ENCODE results near the gene NAPA.

Gene NAPA

GRCh38 chr19:47469363-47469700 lies 45.5 kb downstream of the NAPA start:
- Histone ChIP-seq H2AFZ (ENCODE audit: low read depth) (no peak overlapping the region), H3K4me1 (ENCODE audit: low read depth, poor library complexity, severe bottlenecking) (peaks cover 4% of the 10 kb centered on the region), H4K20me1 (ENCODE audit: insufficient read depth) (no peaks in the 10 kb centered on the region), H3K36me3 (ENCODE audit: insufficient read depth) (no peaks in the 10 kb centered on the region), H3K27ac (no peak overlapping the region), H3K4me3 (IDR thresholded peaks at IDR 0.05; ENCODE audit: insufficient read depth, low read depth, low read length) (no peak overlapping the region), H3K27me3 (ENCODE audit: insufficient read depth, low read depth) (peaks cover 88% of the 10 kb centered on the region), H3K9ac (no peak overlapping the region), H3K79me2 (ENCODE audit: insufficient read depth, low read depth) (no peaks in the 10 kb centered on the region), H3K4me2 (no peak overlapping the region)
- TF ChIP-seq CTCF (conservative IDR thresholded peaks at IDR 0.05; ENCODE audit: low read depth, low read length) = no peak

- H2AFZ ChIP-seq (ENCODE audit: low read depth) = no peak overlapping the region
- H3K4me3 ChIP-seq (IDR thresholded peaks at IDR 0.05; ENCODE audit: insufficient read depth, low read depth, low read length) = no peak overlapping the region
- no peak for TF ChIP-seq CTCF (conservative IDR thresholded peaks at IDR 0.05; ENCODE audit: low read depth, low read length)
- H3K79me2 ChIP-seq (ENCODE audit: insufficient read depth, low read depth) = no peaks in the 10 kb centered on the region
- H3K4me1 ChIP-seq (ENCODE audit: low read depth, poor library complexity, severe bottlenecking) = peaks cover 4% of the 10 kb centered on the region
- no peaks in the 10 kb centered on the region for H3K36me3 ChIP-seq (ENCODE audit: insufficient read depth)
- no peaks in the 10 kb centered on the region for H4K20me1 ChIP-seq (ENCODE audit: insufficient read depth)
- H3K27ac ChIP-seq = no peak overlapping the region
- H3K27me3 ChIP-seq (ENCODE audit: insufficient read depth, low read depth) = peaks cover 94% of the 10 kb centered on the region
- no peak overlapping the region for H3K4me2 ChIP-seq
- H3K9ac ChIP-seq = no peak overlapping the region
Measured at GRCh38 chr19:47467914-47468313, 46.9 kb downstream of the NAPA start.

GRCh38 chr19:47465957-47466356 lies 48.9 kb downstream of the NAPA start:
- Histone ChIP-seq H3K27ac (no peak overlapping the region), H2AFZ (ENCODE audit: low read depth) (no peak overlapping the region), H3K27me3 (ENCODE audit: insufficient read depth, low read depth) (peaks cover 97% of the 10 kb centered on the region), H3K36me3 (ENCODE audit: insufficient read depth) (no peaks in the 10 kb centered on the region), H4K20me1 (ENCODE audit: insufficient read depth) (no peaks in the 10 kb centered on the region), H3K9ac (no peak overlapping the region), H3K4me1 (ENCODE audit: low read depth, poor library complexity, severe bottlenecking) (no peaks in the 10 kb centered on the region), H3K79me2 (ENCODE audit: insufficient read depth, low read depth) (no peaks in the 10 kb centered on the region), H3K4me3 (IDR thresholded peaks at IDR 0.05; ENCODE audit: insufficient read depth, low read depth, low read length) (no peak overlapping the region), H3K4me2 (no peak overlapping the region)
- TF ChIP-seq CTCF (conservative IDR thresholded peaks at IDR 0.05; ENCODE audit: low read depth, low read length) = no peak

- Histone ChIP-seq H3K27me3 (ENCODE audit: insufficient read depth, low read depth) (peaks cover 97% of the 10 kb centered on the region), H4K20me1 (ENCODE audit: insufficient read depth) (no peaks in the 10 kb centered on the region), H3K79me2 (ENCODE audit: insufficient read depth, low read depth) (no peaks in the 10 kb centered on the region), H2AFZ (ENCODE audit: low read depth) (no peak overlapping the region), H3K9ac (no peak overlapping the region), H3K4me3 (IDR thresholded peaks at IDR 0.05; ENCODE audit: insufficient read depth, low read depth, low read length) (no peak overlapping the region), H3K36me3 (ENCODE audit: insufficient read depth) (no peaks in the 10 kb centered on the region), H3K4me1 (ENCODE audit: low read depth, poor library complexity, severe bottlenecking) (no peaks in the 10 kb centered on the region), H3K27ac (no peak overlapping the region), H3K4me2 (no peak overlapping the region)
- no peak for TF ChIP-seq CTCF (conservative IDR thresholded peaks at IDR 0.05; ENCODE audit: low read depth, low read length)
Measured at GRCh38 chr19:47464675-47465419, 50.0 kb downstream of the NAPA start.

All from KMS-11 (cell line).